Measurements from ENCODE around the gene UCN2.

GRCh38 chr3:48591886-48592518 is 28.4 kb upstream of the UCN2 start:
- TF ChIP-seq CTCF (conservative IDR thresholded peaks at IDR 0.05; ENCODE audit: low read depth, low read length) (no peak), MAZ (IDR thresholded peaks at IDR 0.05; ENCODE audit: borderline replicate concordance, low read depth, low read length) (no peak), USF2 (IDR thresholded peaks at IDR 0.05; ENCODE audit: low read depth, low read length) (no peak)
